Iris pigment epithelial cell (primary cell): ENCODE results near the gene FAM13B.
A peak's percentile ranks its signal among the peaks of the same experiment; 100 is the strongest.
"Not testable (repeated sequence)": the region's sequence is repeated elsewhere in the genome, so short reads cannot be mapped to it uniquely, and the experiment has no call there.

ENCODE experiments used
- DNase-seq: peaks from one replicate; pipeline ENCODE4 v3.0.0-alpha.2; 2011; ENCODE audit warnings: low read depth

FAM13B gene

GRCh38 chr5:138033907-138034306, 1.0 kb upstream of the FAM13B start:
- peak; percentile 20 for DNase-seq

- DNase-seq, result peak; percentile 5
Measured at GRCh38 chr5:138033386-138033808, 518 bp upstream of the FAM13B start.

- DNase-seq, result peak; percentile 54
Measured at GRCh38 chr5:138032028-138032571, 779 bp downstream of the FAM13B start.

- no peak for DNase-seq
Measured at GRCh38 chr5:138029944-138030343, 2.9 kb downstream of the FAM13B start.

GRCh38 chr5:138029501-138029900, 3.4 kb downstream of the FAM13B start:
- no peak for DNase-seq

- DNase-seq, result no peak
Measured at GRCh38 chr5:138028971-138029365, 3.9 kb downstream of the FAM13B start.

GRCh38 chr5:138028262-138028970, 4.5 kb downstream of the FAM13B start:
- DNase-seq, result not testable (repeated sequence)

GRCh38 chr5:138026793-138027192, 6.1 kb downstream of the FAM13B start:
- not testable (repeated sequence) for DNase-seq

- no peak for DNase-seq
Measured at GRCh38 chr5:138025285-138025684, 7.6 kb downstream of the FAM13B start.

- DNase-seq, result peak; percentile 28
Measured at GRCh38 chr5:138024117-138024516, 8.8 kb downstream of the FAM13B start.

- DNase-seq, result no peak
Measured at GRCh38 chr5:138022912-138023311, 10.0 kb downstream of the FAM13B start.

GRCh38 chr5:138021771-138022170, 11.1 kb downstream of the FAM13B start:
- DNase-seq, result no peak

GRCh38 chr5:138018849-138019248, 14.0 kb downstream of the FAM13B start:
- DNase-seq, result peak; percentile 63

GRCh38 chr5:138015916-138016315, 17.0 kb downstream of the FAM13B start:
- no peak for DNase-seq

- no peak for DNase-seq
Measured at GRCh38 chr5:138011991-138012390, 20.9 kb downstream of the FAM13B start.

- peak; percentile 63 for DNase-seq
Measured at GRCh38 chr5:138000102-138000723, 32.7 kb downstream of the FAM13B start.

GRCh38 chr5:137997726-137998213, 35.1 kb downstream of the FAM13B start:
- DNase-seq, result peak; percentile 42

- peak; percentile 4 for DNase-seq
Measured at GRCh38 chr5:137995749-137996128, 37.1 kb downstream of the FAM13B start.

GRCh38 chr5:137995077-137995748, 37.7 kb downstream of the FAM13B start:
- DNase-seq, result peak; percentile 74

- DNase-seq, result no peak
Measured at GRCh38 chr5:137994556-137994955, 38.3 kb downstream of the FAM13B start.

- DNase-seq, result no peak
Measured at GRCh38 chr5:137989419-137989818, 43.5 kb downstream of the FAM13B start.

- no peak for DNase-seq
Measured at GRCh38 chr5:137975208-137975607, 57.7 kb downstream of the FAM13B start.

- not testable (repeated sequence) for DNase-seq
Measured at GRCh38 chr5:137970384-137970783, 62.5 kb downstream of the FAM13B start.
